ENCODE data around the gene TRAPPC3. TPM values are rescaled to one million over a fixed set of nuclear protein-coding genes. Genes with fewer than 3 reads are reported as not detected.

TRAPPC3 gene
- polyA plus RNA-seq, 1 donor (not counting 4 experiments of a cell fraction or from before 2014, with no cell fraction given): 173 TPM

DNA sequence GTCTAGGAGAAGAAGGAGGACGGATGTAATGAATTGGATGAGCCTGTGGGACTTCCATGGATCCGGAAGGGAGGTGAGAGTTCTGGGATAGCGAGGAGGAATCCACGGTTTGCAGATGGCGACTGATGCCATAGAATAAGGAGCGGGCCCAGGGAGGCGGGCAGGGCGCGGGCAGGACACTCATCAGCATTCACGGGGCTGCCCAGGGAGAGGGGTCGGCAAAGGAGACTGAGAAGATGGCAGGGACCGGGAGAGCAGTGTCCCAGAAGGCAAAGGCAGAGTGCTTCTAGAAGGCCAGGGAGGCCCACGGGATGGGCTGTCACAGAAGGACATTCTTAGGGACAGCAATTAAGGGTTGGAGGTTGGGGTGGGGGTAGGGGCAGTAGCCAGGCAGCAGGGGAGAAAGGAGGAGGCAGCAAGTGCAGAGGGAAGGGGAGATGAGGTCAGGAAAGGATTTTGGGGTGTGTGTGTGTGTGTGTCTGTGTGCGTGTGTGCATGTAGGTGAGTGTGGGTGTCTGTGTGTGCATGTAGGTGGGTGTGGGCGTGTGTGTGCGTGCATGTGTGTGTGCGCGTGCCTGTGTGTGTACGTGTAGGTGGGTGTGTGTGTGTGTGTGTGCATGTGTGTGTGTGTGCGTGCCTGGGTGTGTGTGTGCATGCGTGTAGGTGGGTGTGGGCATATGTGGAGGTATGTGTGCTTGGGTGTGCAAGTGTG is 23.1 kb downstream of the TRAPPC3 start:
- Histone ChIP-seq H3K4me1 (ENCODE audit: control insufficient read depth, extremely low read depth, insufficient read depth, low read length) (peaks cover 8% of the 10 kb centered on the region), H2AFZ (ENCODE audit: control insufficient read depth, low read length) (no peak overlapping the region), H3K9ac (ENCODE audit: control insufficient read depth, extremely low read depth, insufficient read depth, low read length) (no peak overlapping the region), H3K9me1 (ENCODE audit: control insufficient read depth, extremely low read depth, insufficient read depth, low read length) (no peaks in the 10 kb centered on the region), H4K20me1 (ENCODE audit: control insufficient read depth, extremely low read depth, insufficient read depth, low read length) (no peaks in the 10 kb centered on the region), H3K79me2 (ENCODE audit: control insufficient read depth, insufficient read depth, low read length) (no peaks in the 10 kb centered on the region), H3K4me3 (ENCODE audit: control insufficient read depth in 2 of 3, extremely low read depth in 1 of 3, insufficient read depth in 2 of 3, low read depth in 1 of 3, low read length in 3 of 3) (no peak overlapping the region), H3K27me3 (ENCODE audit: control insufficient read depth, extremely low read depth, insufficient read depth, low read length) (peaks cover 28% of the 10 kb centered on the region), H3K9me3 (ENCODE audit: control insufficient read depth, low read depth, low read length) (no peaks in the 10 kb centered on the region), H3K27ac (ENCODE audit: control insufficient read depth, insufficient read depth, low read length) (no peak overlapping the region), H3K36me3 (ENCODE audit: control insufficient read depth in 2 of 2, extremely low read depth in 1 of 2, insufficient read depth in 2 of 2, low read length in 2 of 2) (no peaks in the 10 kb centered on the region), H3K4me2 (ENCODE audit: control insufficient read depth, extremely low read depth, insufficient read depth, low read depth, low read length) (no peak overlapping the region)
- TF ChIP-seq EZH2 (IDR thresholded peaks at IDR 0.05; ENCODE audit: low read length): no peak
- TF ChIP-seq, protein P1, sequence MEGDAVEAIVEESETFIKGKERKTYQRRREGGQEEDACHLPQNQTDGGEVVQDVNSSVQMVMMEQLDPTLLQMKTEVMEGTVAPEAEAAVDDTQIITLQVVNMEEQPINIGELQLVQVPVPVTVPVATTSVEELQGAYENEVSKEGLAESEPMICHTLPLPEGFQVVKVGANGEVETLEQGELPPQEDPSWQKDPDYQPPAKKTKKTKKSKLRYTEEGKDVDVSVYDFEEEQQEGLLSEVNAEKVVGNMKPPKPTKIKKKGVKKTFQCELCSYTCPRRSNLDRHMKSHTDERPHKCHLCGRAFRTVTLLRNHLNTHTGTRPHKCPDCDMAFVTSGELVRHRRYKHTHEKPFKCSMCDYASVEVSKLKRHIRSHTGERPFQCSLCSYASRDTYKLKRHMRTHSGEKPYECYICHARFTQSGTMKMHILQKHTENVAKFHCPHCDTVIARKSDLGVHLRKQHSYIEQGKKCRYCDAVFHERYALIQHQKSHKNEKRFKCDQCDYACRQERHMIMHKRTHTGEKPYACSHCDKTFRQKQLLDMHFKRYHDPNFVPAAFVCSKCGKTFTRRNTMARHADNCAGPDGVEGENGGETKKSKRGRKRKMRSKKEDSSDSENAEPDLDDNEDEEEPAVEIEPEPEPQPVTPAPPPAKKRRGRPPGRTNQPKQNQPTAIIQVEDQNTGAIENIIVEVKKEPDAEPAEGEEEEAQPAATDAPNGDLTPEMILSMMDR (optimal IDR thresholded peaks at IDR 0.05 in 1 of 3, IDR thresholded peaks at IDR 0.05 in 1 of 3, conservative IDR thresholded peaks at IDR 0.05 in 1 of 3; ENCODE audit: extremely low read depth in 1 of 3, insufficient read depth in 2 of 3, low read length in 3 of 3): no peak
- dilution Hi-C loops (cut with MboI; ENCODE audit: extremely low pct_ligation_motif_present, low sequenced_read_pairs): no loop called here
- no peak for FAIRE-seq
- no peak for DNase-seq (ENCODE audit: low read depth, low spot score)

DNA sequence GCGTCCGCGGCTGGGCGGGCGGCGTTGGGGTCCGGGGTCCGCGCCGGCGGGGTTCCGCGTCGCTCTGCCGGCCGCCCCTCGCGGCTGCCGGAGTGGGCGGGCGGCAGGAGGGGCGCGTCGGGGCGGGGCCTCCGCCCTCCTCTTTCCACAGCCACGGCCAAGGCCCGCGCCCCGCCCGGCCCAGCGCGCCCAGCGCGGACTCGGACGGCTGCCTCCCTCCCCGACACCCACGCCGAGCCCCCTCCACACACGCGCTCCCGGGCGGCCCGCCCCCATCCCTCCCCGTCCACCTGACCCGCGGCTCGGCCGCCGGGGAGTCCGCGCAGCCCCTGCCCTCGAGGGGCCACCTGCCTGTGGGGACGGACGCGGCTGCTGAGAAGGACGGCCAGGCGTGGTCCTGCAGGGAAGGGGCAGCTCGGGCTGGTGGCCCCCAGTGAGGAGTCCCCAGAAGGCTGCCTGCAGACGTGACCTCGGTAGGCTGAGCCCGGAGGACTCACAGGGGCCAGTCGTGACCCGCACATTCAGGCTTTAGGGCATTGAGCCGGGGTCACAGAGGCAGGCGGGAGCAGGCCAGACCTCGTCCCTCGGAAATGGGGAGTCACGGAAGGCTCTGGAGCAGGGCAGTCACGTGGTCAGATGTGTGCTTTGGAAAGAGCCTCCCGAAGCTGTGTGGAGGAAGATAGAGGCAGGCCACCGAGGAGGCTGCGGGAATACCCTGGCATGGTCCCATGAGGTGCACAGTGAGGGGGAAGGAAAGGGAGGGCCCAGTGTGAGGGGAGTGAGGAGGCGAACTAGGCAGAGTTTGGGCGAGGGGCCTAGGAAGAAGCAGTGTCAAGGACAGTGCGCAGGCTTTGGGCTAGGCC is 23.9 kb downstream of the TRAPPC3 start, which contains the start of gene COL8A2:
COL8A2 (minus strand) TSS at position 94 of the 863 bp plus-strand sequence. CDS start 24,980 bp downstream, outside the sequence.
- Histone ChIP-seq H3K36me3 (ENCODE audit: control insufficient read depth in 2 of 2, extremely low read depth in 1 of 2, insufficient read depth in 2 of 2, low read length in 2 of 2) (no peaks in the 10 kb centered on the region), H3K4me1 (ENCODE audit: control insufficient read depth, extremely low read depth, insufficient read depth, low read length) (peaks cover 8% of the 10 kb centered on the region), H4K20me1 (ENCODE audit: control insufficient read depth, extremely low read depth, insufficient read depth, low read length) (no peaks in the 10 kb centered on the region), H3K4me2 (ENCODE audit: control insufficient read depth, extremely low read depth, insufficient read depth, low read depth, low read length) (peak within 1 kb of the TSS; percentile 12), H3K9me3 (ENCODE audit: control insufficient read depth, low read depth, low read length) (no peaks in the 10 kb centered on the region), H3K79me2 (ENCODE audit: control insufficient read depth, insufficient read depth, low read length) (no peaks in the 10 kb centered on the region), H3K27ac (ENCODE audit: control insufficient read depth, insufficient read depth, low read length) (no peak within 1 kb of the TSS), H2AFZ (ENCODE audit: control insufficient read depth, low read length) (peak within 1 kb of the TSS; percentile 30), H3K9ac (ENCODE audit: control insufficient read depth, extremely low read depth, insufficient read depth, low read length) (peak within 1 kb of the TSS; percentile 4), H3K9me1 (ENCODE audit: control insufficient read depth, extremely low read depth, insufficient read depth, low read length) (no peaks in the 10 kb centered on the region), H3K4me3 (ENCODE audit: control insufficient read depth in 2 of 3, extremely low read depth in 1 of 3, insufficient read depth in 2 of 3, low read depth in 1 of 3, low read length in 3 of 3) (peak within 1 kb of the TSS in 1 of 3 experiments; percentile 2), H3K27me3 (ENCODE audit: control insufficient read depth, extremely low read depth, insufficient read depth, low read length) (peaks cover 28% of the 10 kb centered on the region)
- TF ChIP-seq, protein P1 (optimal IDR thresholded peaks at IDR 0.05 in 1 of 3, IDR thresholded peaks at IDR 0.05 in 1 of 3, conservative IDR thresholded peaks at IDR 0.05 in 1 of 3; ENCODE audit: extremely low read depth in 1 of 3, insufficient read depth in 2 of 3, low read length in 3 of 3): no peak
- TF ChIP-seq EZH2 (IDR thresholded peaks at IDR 0.05; ENCODE audit: low read length): peak; percentile 65
- dilution Hi-C loops (cut with MboI; ENCODE audit: extremely low pct_ligation_motif_present, low sequenced_read_pairs): no loop called here
- DNase-seq (ENCODE audit: low read depth, low spot score) (no peak), FAIRE-seq (no peak)

All from keratinocyte (primary cell).